Prostate gland (tissue), 2 donors: ENCODE measurements around the gene BMP7. TPM values are rescaled to one million over a fixed set of nuclear protein-coding genes. Genes with fewer than 3 reads are reported as not detected.

Experiments used
- DNase-seq: peaks from one replicate; pipeline ENCODE4 v3.0.0-alpha.2; 2019; ENCODE audit warnings: low spot score
- H3K27ac ChIP-seq, 2 donors: fragments of 200-600 bp; sonication (generic); 2 replicates each; pipeline ENCODE4 v1.5.1; 2017 to 2019
- H3K27me3 ChIP-seq: fragments of 200-600 bp; sonication (generic); replicated peaks from 2 replicates; pipeline ENCODE4 v1.5.1; 2019; ENCODE audit not compliant: insufficient read depth
- H3K36me3 ChIP-seq, 2 donors: fragments of 200-600 bp; sonication (generic); 1 replicate in 1 of 2; 2 replicates in 1 of 2; pipeline versions ENCODE4 v1.5.1 to v1.8.1; 2017 to 2019
- H3K4me1 ChIP-seq: fragments of 200-600 bp; sonication (generic); replicated peaks from 2 replicates; pipeline ENCODE4 v1.5.1; 2019
- H3K4me3 ChIP-seq, 2 donors: fragments of 200-600 bp; sonication (generic); 2 replicates each; pipeline ENCODE4 v1.5.1; 2017 to 2019
- H3K9me3 ChIP-seq: fragments of 200-600 bp; sonication (generic); 2 replicates; pipeline ENCODE4 v1.5.1; 2017
- CTCF ChIP-seq, 4 experiments: fragments of 200-600 bp in 2 of 4; fragments of 450-650 bp in 2 of 4; sonication (generic) in 2 of 4; IDR thresholded peaks; 1 replicate in 3 of 4; 2 replicates in 1 of 4; pipeline ENCODE4 v1.5.1; 2016 to 2019; ENCODE audit warnings: antibody characterized with exemption in 4 of 4, mild to moderate bottlenecking in 2 of 4, moderate library complexity in 2 of 4
- POLR2A ChIP-seq: fragments of 450-650 bp; IDR thresholded peaks from one replicate; pipeline ENCODE4 v1.6.1; 2016; ENCODE audit warnings: antibody characterized with exemption, mild to moderate bottlenecking
- POLR2AphosphoS5 ChIP-seq: sonication (generic); formaldehyde crosslinking; IDR thresholded peaks from one replicate; pipeline ENCODE4 v1.6.1; 2017; ENCODE audit warnings: antibody characterized with exemption
- WGBS: methylation state at CpG from one replicate; pipeline ENCODE4 v1.1.5; 2018; 5-methylcytosine and 5-hydroxymethylcytosine counted together
- intact Hi-C: fragments of 100-400 bp; cut with DNase I; formaldehyde crosslinking; loops from one replicate; pipeline ENCODE4 v1.14.2; 2022
- total RNA-seq, 2 donors: library from RNA; depleted of rRNA; stranded (reverse); fragments of >200 nt; gene quantifications; one replicate each; pipeline ENCODE4 v1.1.0, GENCODE V29; 2016

The BMP7 gene
- total RNA-seq, 2 donors from 2014 or later, result 10.5 to 16.8 TPM

GRCh38 chr20:57313230-57313629 is 46.8 kb upstream of the BMP7 start:
- DNase-seq, result no peak
- H3K27ac ChIP-seq, result no peak overlapping the region
- H3K27me3 ChIP-seq, result peaks cover 2% of the 10 kb centered on the region
- no peak overlapping the region for H3K4me3 ChIP-seq
- no peaks in the 10 kb centered on the region for H3K4me1 ChIP-seq
- intact Hi-C loops, result no loop called here
- H3K36me3 ChIP-seq, result no peaks in the 10 kb centered on the region
- H3K9me3 ChIP-seq, result no peaks in the 10 kb centered on the region
- 52% methylated on average over 5 of the region's 5 CpGs for WGBS
- no peak for TF ChIP-seq POLR2AphosphoS5
- no peak for TF ChIP-seq POLR2A
- TF ChIP-seq CTCF (IDR thresholded peaks at IDR 0.05), result no peak

- intact Hi-C loops, result no loop called here
- H3K36me3 ChIP-seq, result no peaks in the 10 kb centered on the region
- TF ChIP-seq POLR2A (no peak), CTCF (IDR thresholded peaks at IDR 0.05) (no peak), POLR2AphosphoS5 (no peak)
- H3K4me3 ChIP-seq, result no peak overlapping the region
- H3K9me3 ChIP-seq, result no peaks in the 10 kb centered on the region
- H3K27me3 ChIP-seq, result peaks cover 2% of the 10 kb centered on the region
- no peak overlapping the region for H3K27ac ChIP-seq
- no peak for DNase-seq
- WGBS, result 93% methylated on average over 6 of the region's 6 CpGs
- no peaks in the 10 kb centered on the region for H3K4me1 ChIP-seq
Measured at GRCh38 chr20:57312138-57312537, 45.7 kb upstream of the BMP7 start.

GRCh38 chr20:57310821-57311514 is 44.5 kb upstream of the BMP7 start:
- Histone ChIP-seq H3K9me3 (no peaks in the 10 kb centered on the region), H3K27ac (no peak overlapping the region), H3K36me3 (no peaks in the 10 kb centered on the region), H3K4me1 (no peaks in the 10 kb centered on the region), H3K27me3 (no peaks in the 10 kb centered on the region), H3K4me3 (no peak overlapping the region)
- intact Hi-C loops, result no loop called here
- TF ChIP-seq POLR2A (no peak), POLR2AphosphoS5 (no peak)
- WGBS, result 97% methylated on average over 11 of the region's 11 CpGs
- DNase-seq, result no peak

- intact Hi-C loops, result no loop called here
- Histone ChIP-seq H3K4me1 (no peaks in the 10 kb centered on the region), H3K27me3 (no peaks in the 10 kb centered on the region), H3K27ac (no peak overlapping the region), H3K36me3 (no peaks in the 10 kb centered on the region), H3K9me3 (no peaks in the 10 kb centered on the region), H3K4me3 (no peak overlapping the region)
- 90% methylated on average over 9 of the region's 9 CpGs for WGBS
- no peak for DNase-seq
- TF ChIP-seq POLR2AphosphoS5 (no peak), CTCF (IDR thresholded peaks at IDR 0.05) (no peak), POLR2A (no peak)
Measured at GRCh38 chr20:57309544-57310115, 43.2 kb upstream of the BMP7 start.

GRCh38 chr20:57308451-57309271 is 42.2 kb upstream of the BMP7 start:
- Histone ChIP-seq H3K36me3 (no peaks in the 10 kb centered on the region), H3K9me3 (no peaks in the 10 kb centered on the region), H3K4me1 (no peaks in the 10 kb centered on the region), H3K27ac (no peak overlapping the region), H3K4me3 (no peak overlapping the region), H3K27me3 (no peaks in the 10 kb centered on the region)
- intact Hi-C loops, result no loop called here
- 58% methylated on average over 13 of the region's 13 CpGs for WGBS
- TF ChIP-seq POLR2A (no peak), CTCF (IDR thresholded peaks at IDR 0.05) (no peak)
- DNase-seq, result no peak
